Stimulated activated CD4-positive, alpha-beta T cell treated with anti-CD3 and anti-CD28 coated beads, TNF-alpha, amount 100 ng/mL, for 48 hours (primary cell): Measurements from ENCODE around the gene DYSF.
A peak's percentile ranks its signal among the peaks of the same experiment; 100 is the strongest.

Experiments used
- DNase-seq, 3 donors: peaks; one replicate each; pipeline ENCODE4 v3.0.0-alpha.2; 2020; ENCODE audit warnings: low read depth in 3 of 3

The DYSF gene

GRCh38 chr2:71502941-71503738 lies 49.8 kb downstream of the DYSF start:
- DNase-seq, result no peak

- DNase-seq, result no peak
Observed at GRCh38 chr2:71503837-71504236, 50.5 kb downstream of the DYSF start.

GRCh38 chr2:71504611-71505010 lies 51.2 kb downstream of the DYSF start:
- no peak for DNase-seq

GRCh38 chr2:71505086-71505769 lies 51.9 kb downstream of the DYSF start:
- no peak for DNase-seq

GRCh38 chr2:71505770-71506140 lies 52.4 kb downstream of the DYSF start:
- no peak for DNase-seq

GRCh38 chr2:71506222-71507153 lies 53.1 kb downstream of the DYSF start:
- no peak for DNase-seq

GRCh38 chr2:71507476-71507875 lies 54.1 kb downstream of the DYSF start:
- no peak for DNase-seq

GRCh38 chr2:71510196-71510807 lies 56.9 kb downstream of the DYSF start:
- DNase-seq, result peak; percentile 32 to 62 (median 49)

- DNase-seq, result no peak
Observed at GRCh38 chr2:71510938-71511337, 57.6 kb downstream of the DYSF start.

- DNase-seq, result no peak
Observed at GRCh38 chr2:71511776-71512175, 58.4 kb downstream of the DYSF start.

- no peak for DNase-seq
Observed at GRCh38 chr2:71512386-71512785, 59.0 kb downstream of the DYSF start.

GRCh38 chr2:71513096-71513495 lies 59.7 kb downstream of the DYSF start:
- DNase-seq, result no peak

- DNase-seq, result no peak
Observed at GRCh38 chr2:71513721-71514120, 60.4 kb downstream of the DYSF start.

GRCh38 chr2:71516253-71516888 lies 63.0 kb downstream of the DYSF start:
- no peak for DNase-seq

- DNase-seq, result no peak
Observed at GRCh38 chr2:71517851-71518250, 64.5 kb downstream of the DYSF start.

GRCh38 chr2:71521436-71521950 lies 68.1 kb downstream of the DYSF start:
- no peak for DNase-seq

GRCh38 chr2:71524476-71524875 lies 71.1 kb downstream of the DYSF start:
- no peak for DNase-seq

GRCh38 chr2:71526141-71526540 lies 72.8 kb downstream of the DYSF start:
- DNase-seq, result no peak

GRCh38 chr2:71526975-71527374 lies 73.6 kb downstream of the DYSF start:
- DNase-seq, result no peak

- no peak for DNase-seq
Observed at GRCh38 chr2:71528131-71528591, 74.8 kb downstream of the DYSF start.

- no peak for DNase-seq
Observed at GRCh38 chr2:71528749-71529148, 75.4 kb downstream of the DYSF start.
